ENCODE measurements around the gene FNTB. TPM values are rescaled to one million over a fixed set of nuclear protein-coding genes. Genes with fewer than 3 reads are reported as not detected.

Gene FNTB
- total RNA-seq, 1 experiment from 2014 or later, result 20.7 TPM

DNA sequence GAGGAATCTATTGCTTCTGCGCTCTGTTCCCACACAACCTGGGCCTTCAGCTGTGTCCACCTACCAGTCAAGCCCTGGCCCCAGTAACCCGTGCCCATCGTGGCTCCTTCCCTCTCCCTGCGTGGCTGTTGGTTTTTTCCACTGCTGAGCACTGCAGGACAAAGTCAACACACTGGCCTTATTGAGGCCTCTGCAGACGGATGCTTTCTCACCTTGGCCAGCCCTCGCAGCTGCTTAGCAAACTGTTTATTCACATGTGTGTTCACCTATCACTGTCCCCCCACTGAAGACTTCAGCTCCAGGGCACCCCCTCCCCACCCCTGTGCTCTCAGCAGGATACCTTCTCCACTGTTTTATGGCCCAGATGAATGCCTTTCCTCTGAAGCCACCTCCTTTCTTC, 31.4 kb upstream of the FNTB start:
- Histone ChIP-seq H3K27me3 (ENCODE audit: insufficient read depth, low read length) (no peaks in the 10 kb centered on the region), H2AFZ (ENCODE audit: low read length) (no peak overlapping the region), H3K79me1 (ENCODE audit: insufficient read depth, low read depth, low read length, poor library complexity, severe bottlenecking) (no peaks in the 10 kb centered on the region), H4K5ac (ENCODE audit: insufficient read length, low read depth, low read length) (no peak overlapping the region), H3K9me3 (ENCODE audit: control insufficient read depth, low read depth, low read length) (no peaks in the 10 kb centered on the region), H4K8ac (replicated peaks; ENCODE audit: insufficient read length, low read depth, low read length) (no peak overlapping the region), H2BK15ac (ENCODE audit: low read depth, low read length) (no peak overlapping the region), H2BK20ac (ENCODE audit: low read depth, low read length, poor library complexity, severe bottlenecking) (no peak overlapping the region), H3K4ac (ENCODE audit: low read depth, low read length) (no peak overlapping the region), H3K27ac (ENCODE audit: insufficient read length, low read depth, low read length) (no peak overlapping the region), H4K20me1 (ENCODE audit: control insufficient read depth, insufficient read depth, insufficient read length) (no peaks in the 10 kb centered on the region), H3K56ac (ENCODE audit: insufficient read length, low read depth, low read length) (no peak overlapping the region), H2BK120ac (ENCODE audit: low read depth, low read length, poor library complexity, severe bottlenecking) (no peak overlapping the region), H2BK12ac (ENCODE audit: insufficient read length, low read depth, low read length) (no peak overlapping the region), H3K14ac (ENCODE audit: insufficient read depth, low read length) (no peak overlapping the region), H3K9ac (ENCODE audit: extremely low read depth, insufficient read length, low read length) (no peak overlapping the region), H2BK5ac (ENCODE audit: insufficient read length, low read length) (no peak overlapping the region), H3T11ph (ENCODE audit: low read length) (no peak overlapping the region), H2AK5ac (ENCODE audit: insufficient read length, low read length) (no peak overlapping the region), H3K4me1 (ENCODE audit: insufficient read depth, low read length) (peaks cover 17% of the 10 kb centered on the region; the same call in 1 of the 2 replicates), H3K23ac (ENCODE audit: insufficient read length, low read depth, low read length) (no peak overlapping the region), H3K4me2 (ENCODE audit: insufficient read depth, insufficient read length, low read length) (no peak overlapping the region), H3K79me2 (ENCODE audit: insufficient read depth, low read length) (no peaks in the 10 kb centered on the region), H3K18ac (ENCODE audit: insufficient read length, low read depth, low read length) (no peak overlapping the region), H4K91ac (ENCODE audit: insufficient read length, low read depth, low read length) (no peak overlapping the region), H3K23me2 (ENCODE audit: insufficient read length, low read depth, low read length, poor library complexity, severe bottlenecking) (no peaks in the 10 kb centered on the region)
- Mint-ChIP-seq H3K36me3 (ENCODE audit: insufficient read depth in 1 of 3, low read depth in 3 of 3) (peaks cover 0 to 27% (median 22%) of the 10 kb centered on the region in 3 experiments), H3K4me1 (peaks cover 45 to 54% of the 10 kb centered on the region in 2 experiments), H3K27ac (peak overlapping the region; percentile 79 to 88 (median 87); a peak in 5 of 7 replicates), H3K9me3 (no peaks in the 10 kb centered on the region; a peak in 2 of 5 replicates), H3K27me3 (ENCODE audit: low read depth) (no peaks in the 10 kb centered on the region), H3K4me3 (no peak overlapping the region)
- TF ChIP-seq, protein P1, sequence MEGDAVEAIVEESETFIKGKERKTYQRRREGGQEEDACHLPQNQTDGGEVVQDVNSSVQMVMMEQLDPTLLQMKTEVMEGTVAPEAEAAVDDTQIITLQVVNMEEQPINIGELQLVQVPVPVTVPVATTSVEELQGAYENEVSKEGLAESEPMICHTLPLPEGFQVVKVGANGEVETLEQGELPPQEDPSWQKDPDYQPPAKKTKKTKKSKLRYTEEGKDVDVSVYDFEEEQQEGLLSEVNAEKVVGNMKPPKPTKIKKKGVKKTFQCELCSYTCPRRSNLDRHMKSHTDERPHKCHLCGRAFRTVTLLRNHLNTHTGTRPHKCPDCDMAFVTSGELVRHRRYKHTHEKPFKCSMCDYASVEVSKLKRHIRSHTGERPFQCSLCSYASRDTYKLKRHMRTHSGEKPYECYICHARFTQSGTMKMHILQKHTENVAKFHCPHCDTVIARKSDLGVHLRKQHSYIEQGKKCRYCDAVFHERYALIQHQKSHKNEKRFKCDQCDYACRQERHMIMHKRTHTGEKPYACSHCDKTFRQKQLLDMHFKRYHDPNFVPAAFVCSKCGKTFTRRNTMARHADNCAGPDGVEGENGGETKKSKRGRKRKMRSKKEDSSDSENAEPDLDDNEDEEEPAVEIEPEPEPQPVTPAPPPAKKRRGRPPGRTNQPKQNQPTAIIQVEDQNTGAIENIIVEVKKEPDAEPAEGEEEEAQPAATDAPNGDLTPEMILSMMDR (conservative IDR thresholded peaks at IDR 0.05), result no peak
- WGBS (ENCODE audit: extremely low coverage, insufficient read length, low lambda C conversion rate), result no CpG with 5 or more reads among the region's 6 CpGs
- DNase-seq, result no peak

All from H9 (cell line).